ENCODE results near the gene GXYLT2.
A peak's percentile ranks its signal among the peaks of the same experiment; 100 is the strongest.

Gene GXYLT2

DNA sequence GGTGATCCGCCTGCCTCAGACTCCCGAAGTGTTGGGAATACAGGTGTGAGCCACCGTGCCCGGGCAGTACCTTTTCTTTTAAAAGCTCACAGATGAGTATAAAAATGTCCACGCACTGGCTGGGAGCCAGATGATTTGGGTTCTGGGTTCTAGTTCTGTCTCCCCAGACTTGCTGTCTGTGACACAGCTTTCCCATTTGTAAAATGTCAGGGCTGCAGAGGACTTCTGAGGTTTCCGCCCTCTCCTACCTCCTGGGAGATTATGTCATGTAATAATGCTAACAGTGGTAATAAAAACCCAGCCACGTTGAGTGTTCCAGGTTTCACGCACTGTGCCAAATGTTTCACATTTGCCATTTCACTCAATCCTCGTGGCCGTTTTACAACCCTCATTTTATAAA is 107.5 kb downstream of the GXYLT2 start:
- TF ChIP-seq SIN3A (IDR thresholded peaks at IDR 0.05; ENCODE audit: borderline replicate concordance, insufficient read depth, low read length) (no peak), TAF1 (IDR thresholded peaks at IDR 0.05; ENCODE audit: borderline replicate concordance, insufficient read depth, low read length) (no peak), POLR2AphosphoS5 (IDR thresholded peaks at IDR 0.05; ENCODE audit: low read depth, low read length) (no peak), REST (IDR thresholded peaks at IDR 0.05; ENCODE audit: insufficient read depth in 1 of 2, low read depth in 2 of 2, low read length in 2 of 2) (no peak)

DNA sequence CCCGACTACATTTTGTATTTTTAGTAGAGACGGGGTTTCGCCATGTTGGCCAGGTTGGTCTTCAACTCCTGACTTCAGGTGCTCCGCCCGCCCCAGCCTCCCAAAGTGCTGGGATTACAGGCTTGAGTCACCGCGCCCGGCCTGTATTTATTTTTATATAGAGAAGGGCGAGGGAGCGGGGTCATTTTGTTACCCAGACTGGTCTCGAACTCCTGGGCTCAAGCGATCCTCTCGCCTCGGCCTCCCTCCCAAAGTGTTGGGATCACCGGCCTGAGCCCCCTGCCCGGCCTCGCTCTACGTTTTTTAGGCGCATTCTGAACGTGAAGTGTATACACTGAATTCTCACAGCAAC is 108.3 kb downstream of the GXYLT2 start:
- TF ChIP-seq SIN3A (IDR thresholded peaks at IDR 0.05; ENCODE audit: borderline replicate concordance, insufficient read depth, low read length) (no peak), TAF1 (IDR thresholded peaks at IDR 0.05; ENCODE audit: borderline replicate concordance, insufficient read depth, low read length) (no peak), REST (IDR thresholded peaks at IDR 0.05; ENCODE audit: insufficient read depth in 1 of 2, low read depth in 2 of 2, low read length in 2 of 2) (no peak), FOXP2 (optimal IDR thresholded peaks at IDR 0.05; ENCODE audit: borderline replicate concordance, extremely low read depth, extremely low read length, insufficient read depth) (no peak), POLR2AphosphoS5 (IDR thresholded peaks at IDR 0.05; ENCODE audit: low read depth, low read length) (no peak)

- TF ChIP-seq POLR2AphosphoS5 (IDR thresholded peaks at IDR 0.05; ENCODE audit: low read depth, low read length) (peak; percentile 81), SIN3A (IDR thresholded peaks at IDR 0.05; ENCODE audit: borderline replicate concordance, insufficient read depth, low read length) (no peak), TAF1 (IDR thresholded peaks at IDR 0.05; ENCODE audit: borderline replicate concordance, insufficient read depth, low read length) (0 out of 2 replicates have a peak, but pooled peaks have one; percentile 55), FOXP2 (optimal IDR thresholded peaks at IDR 0.05; ENCODE audit: borderline replicate concordance, extremely low read depth, extremely low read length, insufficient read depth) (peak; percentile 56)
Observed at GRCh38 chr3:72996473-72997333, 108.9 kb downstream of the GXYLT2 start, which contains the start of gene PPP4R2. PPP4R2 (plus strand) TSS chr3:72996811; CDS start chr3:72997038, 227 bp downstream.

- no peak for TF ChIP-seq TAF1 (IDR thresholded peaks at IDR 0.05; ENCODE audit: borderline replicate concordance, insufficient read depth, low read length)
- TF ChIP-seq REST (IDR thresholded peaks at IDR 0.05; ENCODE audit: insufficient read depth in 1 of 2, low read depth in 2 of 2, low read length in 2 of 2): no peak
- TF ChIP-seq POLR2AphosphoS5 (IDR thresholded peaks at IDR 0.05; ENCODE audit: low read depth, low read length): no peak
- no peak for TF ChIP-seq FOXP2 (optimal IDR thresholded peaks at IDR 0.05; ENCODE audit: borderline replicate concordance, extremely low read depth, extremely low read length, insufficient read depth)
- no peak for TF ChIP-seq SIN3A (IDR thresholded peaks at IDR 0.05; ENCODE audit: borderline replicate concordance, insufficient read depth, low read length)
Observed at GRCh38 chr3:72997421-72997961, 109.6 kb downstream of the GXYLT2 start.

- TF ChIP-seq POLR2AphosphoS5 (IDR thresholded peaks at IDR 0.05; ENCODE audit: low read depth, low read length) (no peak), REST (IDR thresholded peaks at IDR 0.05; ENCODE audit: insufficient read depth in 1 of 2, low read depth in 2 of 2, low read length in 2 of 2) (no peak), SIN3A (IDR thresholded peaks at IDR 0.05; ENCODE audit: borderline replicate concordance, insufficient read depth, low read length) (no peak), FOXP2 (optimal IDR thresholded peaks at IDR 0.05; ENCODE audit: borderline replicate concordance, extremely low read depth, extremely low read length, insufficient read depth) (no peak), TAF1 (IDR thresholded peaks at IDR 0.05; ENCODE audit: borderline replicate concordance, insufficient read depth, low read length) (no peak)
Observed at GRCh38 chr3:72998466-72998865, 110.6 kb downstream of the GXYLT2 start.
